Panc1 (cell line): ENCODE results near the gene ZNF367. TPM values are rescaled to one million over a fixed set of nuclear protein-coding genes. Genes with fewer than 3 reads are reported as not detected.
A peak's percentile ranks its signal among the peaks of the same experiment; 100 is the strongest.

Source experiments
- ATAC-seq: fragments of 200-7000 bp; cut with Tn5 transposase; 2 replicates; pipeline ENCODE4 v1.9.1; 2020; ENCODE audit warnings: mild to moderate bottlenecking, moderate library complexity
- BruUV-seq: library from RNA; stranded (reverse); fragments of 400-500 nt; replicated peaks from 2 replicates; lab custom pipeline; 2021; lab: Mats Ljungman, UMichigan
- CTCF ChIA-PET: fragments of 300-600 bp; sonication (Branson Sonifier 250); formaldehyde crosslinking; loops from one replicate; lab custom pipeline; 2022; ENCODE audit warnings: antibody characterized with exemption; lab: Charles Lee
- POLR2A ChIA-PET: fragments of 300-600 bp; sonication (Branson Sonifier 250); formaldehyde crosslinking; loops from one replicate; lab custom pipeline; 2022; ENCODE audit warnings: antibody characterized with exemption; lab: Charles Lee
- DNase-seq: peaks from one replicate; pipeline ENCODE4 v3.0.0-alpha.2; 2010; ENCODE audit warnings: low read depth, low spot score
- H3K27ac ChIP-seq: 2 replicates; pipeline ENCODE4 v1.5.1; 2011; ENCODE audit warnings: mild to moderate bottlenecking, low read length, inconsistent platforms
- H3K27me3 ChIP-seq: fragments of 200-500 bp; sonication (Bioruptor generic); 2 replicates; pipeline ENCODE4 v1.6.0; 2014; ENCODE audit warnings: low read length, inconsistent platforms; ENCODE audit not compliant: control insufficient read depth, insufficient read depth
- H3K36me3 ChIP-seq: fragments of 200-500 bp; sonication (Bioruptor generic); 2 replicates; pipeline ENCODE4 v1.5.1; 2014; ENCODE audit warnings: inconsistent platforms, mild to moderate bottlenecking, low read length, moderate library complexity; ENCODE audit not compliant: control insufficient read depth, insufficient read depth
- H3K4me1 ChIP-seq: 2 replicates; pipeline ENCODE4 v1.5.1; 2011; ENCODE audit warnings: inconsistent platforms, mild to moderate bottlenecking, low read length, moderate library complexity; ENCODE audit not compliant: control insufficient read depth, insufficient read depth
- H3K4me3 ChIP-seq, 2 experiments: 2 replicates each; pipeline ENCODE4 v1.5.1; 2011 to 2012; ENCODE audit warnings: low read depth in 2 of 2, low read length in 2 of 2, mild to moderate bottlenecking in 2 of 2, inconsistent platforms in 1 of 2, moderate library complexity in 1 of 2
- H3K9me3 ChIP-seq: fragments of 200-500 bp; sonication (Bioruptor generic); 2 replicates; pipeline ENCODE4 v1.5.1; 2014; ENCODE audit warnings: low read depth, mild to moderate bottlenecking, inconsistent platforms, low read length, moderate library complexity; ENCODE audit not compliant: control insufficient read depth, insufficient read depth
- CTCF ChIP-seq: fragments of 450-650 bp; IDR thresholded peaks from 2 replicates; pipeline ENCODE4 v1.5.1; 2017; ENCODE audit warnings: mild to moderate bottlenecking
- POLR2AphosphoS5 ChIP-seq: IDR thresholded peaks from 2 replicates; pipeline ENCODE4 v1.6.1; 2012; ENCODE audit warnings: mild to moderate bottlenecking, low read depth, low read length, moderate library complexity
- REST ChIP-seq, 2 experiments: IDR thresholded peaks; 2 replicates each; pipeline ENCODE4 v1.6.1; 2011 to 2012; ENCODE audit warnings: low read depth in 2 of 2, control low read depth in 1 of 2, low read length in 1 of 2, mild to moderate bottlenecking in 1 of 2, moderate library complexity in 1 of 2; ENCODE audit not compliant: insufficient read depth in 1 of 2
- SIN3A ChIP-seq: IDR thresholded peaks from 2 replicates; pipeline ENCODE4 v1.6.1; 2012; ENCODE audit warnings: low read depth, mild to moderate bottlenecking, low read length, moderate library complexity, borderline replicate concordance; ENCODE audit not compliant: insufficient read depth
- TCF7L2 ChIP-seq: IDR thresholded peaks from 2 replicates; pipeline ENCODE4 v1.6.1; 2011; ENCODE audit warnings: mild to moderate bottlenecking, low read depth, low read length, inconsistent platforms
- in situ Hi-C: cut with HindIII; loops from 2 replicates; pipeline ENCODE4 v1.10.0; 2016; ENCODE audit warnings: low sequenced_read_pairs, low pct_unique_long_range_greater_than_20kb
- intact Hi-C: fragments of 100-400 bp; cut with micrococcal nuclease; formaldehyde crosslinking; loops from one replicate; pipeline ENCODE4 v1.10.0; 2022; ENCODE audit not compliant: unreplicated experiment
- total RNA-seq: library from RNA; stranded (reverse); gene quantifications from one replicate; pipeline ENCODE4 v1.2.1, GENCODE V29; 2021; ENCODE audit not compliant: unreplicated experiment

The ZNF367 gene
- total RNA-seq, 1 experiment from 2014 or later: 12.4 TPM

- CTCF ChIA-PET: no interaction called here
- no peak for DNase-seq
- POLR2A ChIA-PET: no interaction called here
Measured at GRCh38 chr9:96461336-96461735, 43.2 kb upstream of the ZNF367 start.

GRCh38 chr9:96460882-96461281 is 42.7 kb upstream of the ZNF367 start:
- POLR2A ChIA-PET: no interaction called here
- no peak overlapping the region for H3K27ac ChIP-seq
- DNase-seq (no peak), ATAC-seq (no peak)
- no peak for TF ChIP-seq POLR2AphosphoS5
- TF ChIP-seq REST (IDR thresholded peaks at IDR 0.05; ENCODE audit: insufficient read depth in 1 of 2, low read depth in 2 of 2, low read length in 1 of 2): no peak
- no TSS peak for BruUV-seq
- no peaks in the 10 kb centered on the region for H3K4me1 ChIP-seq
- H3K4me3 ChIP-seq: no peak overlapping the region
- CTCF ChIA-PET: no interaction called here
- no peaks in the 10 kb centered on the region for H3K27me3 ChIP-seq
- H3K36me3 ChIP-seq: peaks cover 2% of the 10 kb centered on the region
- intact Hi-C loops: no loop called here
- in situ Hi-C loops: no loop called here
- no peaks in the 10 kb centered on the region for H3K9me3 ChIP-seq

More at GRCh38 chr9:96461336-96461735, 43.2 kb upstream of the ZNF367 start:
- no peak overlapping the region for H3K4me3 ChIP-seq
- H3K4me1 ChIP-seq: no peaks in the 10 kb centered on the region
- no peak overlapping the region for H3K27ac ChIP-seq
- TF ChIP-seq SIN3A: no peak
- no peak for TF ChIP-seq REST (IDR thresholded peaks at IDR 0.05; ENCODE audit: insufficient read depth in 1 of 2, low read depth in 2 of 2, low read length in 1 of 2)
- H3K9me3 ChIP-seq: no peaks in the 10 kb centered on the region
- H3K27me3 ChIP-seq: no peaks in the 10 kb centered on the region
- TSS peak; percentile 46 for BruUV-seq
- no peak for ATAC-seq
- H3K36me3 ChIP-seq: peaks cover 2% of the 10 kb centered on the region
- intact Hi-C loops: no loop called here
- in situ Hi-C loops: no loop called here

GRCh38 chr9:96460470-96460869 is 42.3 kb upstream of the ZNF367 start:
- intact Hi-C loops: no loop called here
- H3K9me3 ChIP-seq: no peaks in the 10 kb centered on the region
- BruUV-seq: no TSS peak
- TF ChIP-seq REST (IDR thresholded peaks at IDR 0.05; ENCODE audit: insufficient read depth in 1 of 2, low read depth in 2 of 2, low read length in 1 of 2) (no peak), CTCF (no peak), POLR2AphosphoS5 (no peak), SIN3A (no peak), TCF7L2 (no peak)
- no peak overlapping the region for H3K27ac ChIP-seq
- in situ Hi-C loops: no loop called here
- ChIA-PET POLR2A (interaction anchor here (0.6 kb wide), 1 partner anchor 87 kb away, joined by 4 read pairs; no protein-coding TSS in a partner anchor), CTCF (no interaction called here)
- peaks cover 2% of the 10 kb centered on the region for H3K36me3 ChIP-seq
- H3K4me1 ChIP-seq: no peaks in the 10 kb centered on the region
- no peaks in the 10 kb centered on the region for H3K27me3 ChIP-seq
- no peak overlapping the region for H3K4me3 ChIP-seq
- ATAC-seq: no peak
- no peak for DNase-seq
